NK-92 (cell line): ENCODE data around the gene CTXN3.

Source experiments
- DNase-seq: peaks from one replicate; lab custom pipeline; 2025; ENCODE audit not compliant: unreplicated experiment; lab: John Stamatoyannopoulos, UW

CTXN3 gene

DNA sequence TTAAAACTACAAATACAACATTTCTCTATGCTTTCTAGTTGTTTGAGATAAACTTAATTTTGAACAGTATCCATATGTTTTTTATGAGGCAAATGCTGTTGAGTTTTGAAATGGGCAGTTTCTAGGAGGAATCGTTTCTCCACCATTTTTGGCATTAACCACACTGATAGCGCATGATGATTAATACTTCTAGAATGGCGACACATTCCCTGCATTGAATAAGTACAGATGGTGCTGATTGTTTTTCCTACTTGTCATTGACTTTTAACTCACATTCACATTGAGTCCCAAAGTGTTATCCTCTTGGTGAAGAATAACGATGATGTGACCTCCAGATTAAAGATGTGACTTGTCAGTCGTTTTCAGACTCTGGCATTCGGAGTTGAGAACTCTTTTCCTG is 47.8 kb downstream of the CTXN3 start:
- DNase-seq = no peak

GRCh38 chr5:127697894-127698600 is 49.2 kb downstream of the CTXN3 start:
- DNase-seq = no peak

GRCh38 chr5:127699416-127699815 is 50.5 kb downstream of the CTXN3 start:
- no peak for DNase-seq

DNA sequence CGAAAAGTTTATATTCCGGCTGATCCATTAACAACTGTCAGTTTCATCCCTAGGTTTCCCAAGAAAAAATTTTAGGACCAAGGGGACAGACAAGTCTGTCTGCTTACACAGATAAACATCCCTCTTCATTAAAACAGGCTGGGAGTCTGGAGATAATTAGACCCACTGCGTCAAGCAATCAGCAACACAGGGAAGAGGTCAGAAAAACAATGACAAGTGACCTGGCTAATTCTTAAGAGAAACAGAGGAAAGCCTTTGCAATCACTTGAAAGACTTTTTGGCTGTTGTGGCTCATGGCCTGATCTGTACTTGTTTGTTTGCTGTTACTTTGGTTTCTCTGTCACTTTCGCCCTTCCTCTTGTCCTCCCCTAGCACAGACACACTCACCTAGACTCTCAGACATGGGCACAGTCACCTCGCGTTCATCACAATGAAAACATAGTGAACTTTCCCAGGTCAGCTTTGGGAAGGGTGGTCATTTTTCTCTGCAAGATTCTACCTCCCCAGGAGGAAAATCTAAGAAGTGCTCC is 51.4 kb downstream of the CTXN3 start:
- no peak for DNase-seq

DNA sequence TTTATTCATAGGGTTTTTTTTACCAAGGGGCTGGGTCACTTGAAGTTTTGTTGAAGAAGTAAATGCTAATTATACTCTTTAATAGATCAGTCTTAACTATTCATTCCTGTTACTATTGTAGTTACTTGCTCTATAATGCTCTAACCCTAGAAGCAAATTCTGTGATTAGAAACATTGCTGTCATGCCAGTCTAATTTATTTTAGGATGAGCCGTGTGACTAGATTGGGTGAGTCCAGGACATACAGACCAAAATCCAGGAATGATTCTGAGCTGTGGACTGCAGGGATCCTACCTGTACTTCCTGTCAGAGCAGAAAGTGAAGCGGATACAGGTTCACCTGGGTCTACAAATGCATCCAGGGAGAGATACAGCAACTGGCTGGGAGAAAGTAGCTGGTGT is 53.6 kb downstream of the CTXN3 start:
- no peak for DNase-seq

GRCh38 chr5:127702926-127703561 is 54.2 kb downstream of the CTXN3 start, which contains the start of gene CCDC192:
Gene CCDC192, plus strand, starts transcription at chr5:127703391. Its CDS starts 55 bp downstream, at chr5:127703446.
- no peak for DNase-seq

- no peak for DNase-seq
Measured at GRCh38 chr5:127705120-127705892, 56.4 kb downstream of the CTXN3 start.

GRCh38 chr5:127706691-127707090 is 57.8 kb downstream of the CTXN3 start:
- DNase-seq = no peak

GRCh38 chr5:127707209-127707608 is 58.3 kb downstream of the CTXN3 start:
- DNase-seq = no peak
